Ovary (tissue), 3 donors: ENCODE data around the gene POLR3E.

ENCODE experiments used
- EP300 ChIP-seq: sonication (generic); formaldehyde crosslinking; IDR thresholded peaks from one replicate; pipeline ENCODE4 v1.6.1; 2017; ENCODE audit warnings: antibody characterized with exemption
- POLR2A ChIP-seq: fragments of 450-650 bp; IDR thresholded peaks from one replicate; pipeline ENCODE4 v1.6.1; 2017; ENCODE audit warnings: antibody characterized with exemption, mild to moderate bottlenecking, moderate library complexity
- TF ChIP-seq, protein P1 (sequence below), 3 donors: fragments of 450-650 bp in 2 of 3; fragments of 200-600 bp in 1 of 3; IDR thresholded peaks; one replicate each; pipeline versions ENCODE4 v1.5.1 to v1.8.0; 2016 to 2022; ENCODE audit warnings: antibody characterized with exemption in 3 of 3, mild to moderate bottlenecking in 1 of 3
- donor health status: DM: no; HTN: no; CAD: no.

DNA sequence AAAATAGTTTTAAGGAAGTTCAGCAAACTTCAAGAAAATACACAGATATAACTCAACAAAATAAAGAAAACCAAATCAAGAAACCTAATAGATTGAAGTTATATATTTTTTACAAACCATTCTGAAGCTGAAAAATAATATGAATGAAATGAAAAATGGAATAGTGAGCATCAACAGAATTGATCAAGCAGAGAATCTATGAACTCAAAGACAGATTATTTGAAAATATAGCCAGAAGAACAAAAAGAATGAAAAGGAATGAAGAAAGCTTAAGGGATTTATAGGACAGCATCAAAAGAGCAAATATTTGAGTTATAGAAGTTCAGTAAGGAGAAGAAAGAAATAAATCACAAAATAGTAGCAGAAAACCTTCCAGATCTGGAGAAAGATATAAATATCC, 39.4 kb downstream of the POLR3E start:
- TF ChIP-seq, protein P1, sequence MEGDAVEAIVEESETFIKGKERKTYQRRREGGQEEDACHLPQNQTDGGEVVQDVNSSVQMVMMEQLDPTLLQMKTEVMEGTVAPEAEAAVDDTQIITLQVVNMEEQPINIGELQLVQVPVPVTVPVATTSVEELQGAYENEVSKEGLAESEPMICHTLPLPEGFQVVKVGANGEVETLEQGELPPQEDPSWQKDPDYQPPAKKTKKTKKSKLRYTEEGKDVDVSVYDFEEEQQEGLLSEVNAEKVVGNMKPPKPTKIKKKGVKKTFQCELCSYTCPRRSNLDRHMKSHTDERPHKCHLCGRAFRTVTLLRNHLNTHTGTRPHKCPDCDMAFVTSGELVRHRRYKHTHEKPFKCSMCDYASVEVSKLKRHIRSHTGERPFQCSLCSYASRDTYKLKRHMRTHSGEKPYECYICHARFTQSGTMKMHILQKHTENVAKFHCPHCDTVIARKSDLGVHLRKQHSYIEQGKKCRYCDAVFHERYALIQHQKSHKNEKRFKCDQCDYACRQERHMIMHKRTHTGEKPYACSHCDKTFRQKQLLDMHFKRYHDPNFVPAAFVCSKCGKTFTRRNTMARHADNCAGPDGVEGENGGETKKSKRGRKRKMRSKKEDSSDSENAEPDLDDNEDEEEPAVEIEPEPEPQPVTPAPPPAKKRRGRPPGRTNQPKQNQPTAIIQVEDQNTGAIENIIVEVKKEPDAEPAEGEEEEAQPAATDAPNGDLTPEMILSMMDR (IDR thresholded peaks at IDR 0.05) = no peak
- TF ChIP-seq POLR2A (no peak), EP300 (no peak)
